Dermis blood vessel endothelial cell (primary cell): ENCODE results near the gene TTC22. TPM values are rescaled to one million over a fixed set of nuclear protein-coding genes. Genes with fewer than 3 reads are reported as not detected.
"Not testable (repeated sequence)": the region's sequence is repeated elsewhere in the genome, so short reads cannot be mapped to it uniquely, and the experiment has no call there.

ENCODE experiments used
- DNase-seq: peaks from one replicate; pipeline ENCODE4 v3.0.0; 2010
- total RNA-seq: library from RNA; depleted of rRNA; stranded (reverse); fragments of >200 nt; gene quantifications from 2 replicates; pipeline ENCODE4 v1.2.3, GENCODE V29; 2014

The TTC22 gene
- total RNA-seq, 1 donor from 2014 or later = 0.17 TPM

DNA sequence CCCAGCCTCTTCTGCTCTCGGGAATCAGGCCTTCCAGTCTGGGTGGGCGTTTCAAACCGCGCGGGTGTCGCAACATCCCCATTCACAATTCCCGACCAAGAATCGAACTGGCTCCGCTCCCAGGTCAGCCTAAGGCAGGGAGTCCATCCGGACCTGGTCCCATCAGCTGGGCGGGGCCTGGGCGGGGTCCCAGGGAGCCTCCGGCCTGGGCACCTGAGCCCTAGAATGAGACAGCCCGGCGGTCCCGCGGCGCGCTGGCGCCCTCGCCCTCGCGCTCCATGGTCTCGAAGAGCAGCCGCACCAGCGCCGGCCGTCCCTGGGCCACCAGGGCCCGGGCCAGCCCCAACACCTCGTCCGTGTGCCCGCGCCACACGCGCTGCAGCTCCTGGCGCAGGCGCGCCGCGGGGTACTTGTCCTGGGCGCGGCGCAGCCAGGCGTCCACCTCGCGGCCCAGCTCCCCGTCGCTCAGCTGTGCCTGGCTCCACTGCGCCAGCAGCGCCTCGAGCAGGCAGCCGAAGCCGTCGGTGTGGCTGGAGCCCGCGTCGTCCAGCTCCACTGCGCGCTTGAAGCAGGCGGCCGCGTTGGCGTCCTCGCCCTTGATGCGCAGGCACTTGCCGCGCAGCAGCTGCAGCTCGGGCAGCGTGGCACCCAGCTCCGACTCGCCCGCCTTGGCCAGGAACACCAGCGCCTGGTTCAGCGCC lies 19.9 kb downstream of the TTC22 start:
- DNase-seq = no peak

DNA sequence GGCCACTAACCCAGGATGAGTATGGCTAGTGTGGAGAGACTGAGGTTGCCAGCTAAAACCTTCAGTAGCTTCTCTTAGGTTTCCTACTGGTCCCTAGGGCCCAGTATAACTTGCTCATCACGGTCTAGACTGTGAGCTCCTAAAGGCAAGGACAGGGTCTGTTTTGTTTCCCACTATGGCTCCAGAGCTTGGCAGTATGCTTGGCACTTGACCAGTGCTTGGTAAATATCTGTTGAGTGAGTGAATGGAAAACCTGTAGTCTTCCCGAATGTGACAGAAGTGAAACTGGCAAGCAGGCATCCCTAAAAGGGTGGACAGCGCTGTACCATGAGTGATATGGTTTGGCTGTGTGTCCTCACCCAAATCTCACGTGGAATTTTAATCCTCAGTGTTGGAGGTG lies 23.7 kb downstream of the TTC22 start:
- no peak for DNase-seq

DNA sequence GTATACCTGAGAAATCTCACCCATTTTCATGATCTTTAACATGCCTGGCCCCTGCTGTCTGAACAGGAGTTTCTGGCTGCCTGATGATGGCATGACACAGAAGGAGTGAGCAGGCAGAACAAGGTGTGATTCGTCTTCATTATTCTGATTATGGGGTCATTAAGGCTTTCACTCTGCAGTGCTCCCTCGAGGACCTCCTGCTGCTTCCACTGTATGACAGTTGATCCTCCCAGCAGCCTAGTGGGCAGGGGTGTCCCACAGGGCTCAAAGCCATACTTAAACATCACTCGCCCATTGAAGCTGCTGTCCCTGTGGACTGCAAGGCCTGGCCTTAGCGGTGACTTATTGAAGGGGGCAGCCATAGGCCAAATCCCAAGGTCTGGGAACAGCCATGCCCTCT lies 24.1 kb downstream of the TTC22 start:
- DNase-seq = no peak

DNA sequence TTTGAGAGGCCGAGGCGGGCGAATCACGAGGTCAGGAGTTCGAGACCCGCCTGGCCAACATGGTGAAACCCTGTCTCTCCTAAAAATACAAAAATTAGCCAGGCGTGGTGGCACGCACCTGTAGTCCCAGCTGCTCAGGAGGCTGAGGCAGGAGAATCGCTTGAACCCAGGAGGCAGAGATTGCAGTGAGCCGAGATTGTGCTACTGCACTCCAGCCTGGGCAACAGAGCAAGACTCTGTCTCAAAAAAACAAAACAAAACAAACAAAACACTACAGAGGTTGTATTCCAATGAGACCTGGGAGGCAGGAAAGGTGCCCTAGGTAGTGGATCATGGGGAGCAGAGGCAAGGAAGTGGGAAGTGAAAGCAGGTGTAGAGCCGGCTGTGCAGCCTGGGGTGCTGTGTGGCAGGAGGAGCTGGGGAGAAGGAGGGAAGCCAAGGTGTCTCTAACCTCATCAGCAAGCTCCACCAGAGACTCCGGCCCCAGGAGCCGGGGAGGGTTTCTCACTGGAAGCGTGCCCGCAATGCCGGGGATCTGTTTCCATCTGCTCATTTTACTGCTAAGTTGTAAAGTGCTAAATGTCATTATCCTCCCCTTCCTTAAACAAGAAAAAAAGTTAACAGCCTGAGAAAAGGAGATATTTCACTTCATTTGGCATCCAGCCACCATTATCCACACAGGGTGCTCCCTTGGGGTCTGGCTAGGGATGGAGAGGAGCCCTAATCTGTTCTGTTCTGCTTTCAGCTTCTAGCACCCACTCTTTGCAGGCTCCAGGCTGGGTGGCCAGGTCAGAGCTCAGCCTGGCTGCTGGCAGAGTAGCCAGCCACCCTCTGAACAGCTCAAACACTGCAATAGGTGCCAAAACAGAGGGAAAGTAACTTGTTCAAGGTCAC lies 25.0 kb downstream of the TTC22 start:
- DNase-seq = not testable (repeated sequence)

DNA sequence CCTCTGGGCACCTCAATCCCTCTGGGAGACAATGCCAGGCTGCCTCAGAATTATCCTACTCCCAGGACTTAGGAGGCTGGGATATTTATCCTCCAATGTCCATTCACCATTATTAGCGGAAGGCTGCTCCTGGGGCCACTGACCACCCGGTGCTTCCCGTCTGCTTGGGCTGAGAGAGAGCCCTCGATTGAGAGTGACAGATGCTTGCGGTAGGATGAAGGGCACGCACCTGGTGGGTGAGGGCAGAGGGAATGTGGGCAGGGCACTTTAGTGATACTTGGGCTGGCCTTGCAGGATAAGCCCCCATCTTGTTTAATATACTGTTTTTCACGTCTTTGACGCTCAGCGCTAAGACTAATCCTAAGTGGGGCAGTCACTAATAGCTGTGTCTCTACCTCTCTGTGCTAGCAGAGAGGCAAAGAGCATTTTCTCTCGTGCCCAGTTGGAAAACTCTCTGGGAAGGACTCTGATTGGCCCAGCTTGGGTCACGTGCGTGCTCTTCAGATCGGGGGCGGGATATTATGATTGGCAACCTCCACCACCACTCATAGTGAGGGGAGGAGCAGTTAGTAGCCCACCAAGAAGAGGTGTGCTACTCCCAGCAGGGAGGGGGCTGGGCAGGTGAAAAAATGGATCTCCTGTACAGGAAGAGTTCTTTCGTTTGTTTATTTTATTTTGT lies 26.2 kb downstream of the TTC22 start:
- peak; percentile 51 for DNase-seq

DNA sequence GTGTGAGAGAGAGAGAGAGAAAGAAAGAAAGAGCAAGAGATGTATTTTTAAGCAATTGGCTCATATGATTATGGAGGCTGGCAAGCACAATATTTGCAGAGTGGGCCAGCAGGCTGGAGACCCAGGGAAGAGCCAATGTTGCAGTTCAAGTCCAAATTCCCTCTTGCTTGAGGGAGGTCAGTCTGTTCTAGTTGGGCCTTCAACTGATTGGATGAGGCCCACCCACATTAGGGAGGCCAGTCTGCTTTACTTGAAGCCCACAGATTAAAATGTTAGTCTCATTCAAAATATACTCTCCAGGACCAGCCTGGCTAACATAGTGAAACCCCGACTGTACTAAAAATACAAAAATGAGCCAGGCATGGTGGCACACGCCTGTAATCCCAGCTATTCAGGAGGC lies 28.2 kb downstream of the TTC22 start:
- no peak for DNase-seq

DNA sequence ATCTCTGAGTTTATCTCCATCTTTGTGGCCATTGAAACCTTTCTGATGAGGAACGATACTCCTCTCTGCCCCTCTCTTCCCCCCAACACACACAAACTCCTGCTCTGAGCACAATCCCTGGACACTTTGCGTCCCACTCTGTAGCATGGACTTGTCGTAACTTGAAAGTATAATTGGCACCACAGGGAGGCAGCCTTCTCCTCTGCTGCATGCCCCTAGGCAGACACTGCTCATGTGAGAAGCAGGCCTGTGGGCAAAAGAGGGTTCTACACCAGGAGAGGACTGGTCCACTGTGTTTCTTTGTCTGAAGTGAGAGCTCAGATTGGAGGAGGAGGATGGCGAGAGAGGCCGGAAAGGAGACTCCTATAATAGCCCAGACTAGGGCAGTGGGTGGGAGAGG lies 33.0 kb downstream of the TTC22 start:
- DNase-seq = no peak

DNA sequence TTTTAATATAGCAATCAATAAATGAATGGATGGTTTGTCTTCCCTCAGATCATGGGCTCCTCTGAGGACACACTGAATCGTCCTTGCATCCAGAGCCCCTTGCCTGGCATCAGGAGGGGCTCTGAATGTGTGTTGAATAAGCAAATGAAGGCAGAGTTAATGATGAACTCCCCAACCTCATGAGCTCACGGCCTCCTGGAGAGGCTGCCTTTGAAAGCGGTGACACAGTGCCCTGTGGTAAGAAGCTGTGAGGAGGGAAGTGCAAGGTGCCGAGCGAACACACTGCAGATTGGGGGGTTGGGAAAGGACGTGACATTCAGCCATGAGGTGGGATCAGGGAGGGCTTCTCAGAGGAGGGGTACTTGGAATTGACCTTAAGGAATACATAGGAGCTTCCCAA lies 33.6 kb downstream of the TTC22 start:
- DNase-seq = no peak

DNA sequence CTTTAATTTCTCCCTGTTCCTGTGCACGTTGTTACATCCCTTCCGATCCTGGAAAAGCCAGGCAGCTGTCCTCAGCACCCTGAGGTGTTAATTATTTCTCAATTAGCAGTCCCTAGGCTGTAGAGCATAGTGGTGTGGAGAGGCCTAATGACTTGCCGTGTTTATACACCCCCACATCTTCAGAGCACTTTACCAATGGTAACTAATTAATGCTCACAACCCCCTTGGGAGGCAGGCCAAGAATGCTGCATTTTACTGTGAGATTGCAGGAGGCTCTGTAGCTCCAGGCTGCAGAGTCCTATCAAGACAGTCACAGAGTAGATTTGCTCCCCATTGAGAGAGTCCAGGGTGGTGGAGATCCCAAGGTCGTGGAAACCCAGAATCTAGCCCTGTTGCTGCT lies 34.4 kb downstream of the TTC22 start:
- no peak for DNase-seq

DNA sequence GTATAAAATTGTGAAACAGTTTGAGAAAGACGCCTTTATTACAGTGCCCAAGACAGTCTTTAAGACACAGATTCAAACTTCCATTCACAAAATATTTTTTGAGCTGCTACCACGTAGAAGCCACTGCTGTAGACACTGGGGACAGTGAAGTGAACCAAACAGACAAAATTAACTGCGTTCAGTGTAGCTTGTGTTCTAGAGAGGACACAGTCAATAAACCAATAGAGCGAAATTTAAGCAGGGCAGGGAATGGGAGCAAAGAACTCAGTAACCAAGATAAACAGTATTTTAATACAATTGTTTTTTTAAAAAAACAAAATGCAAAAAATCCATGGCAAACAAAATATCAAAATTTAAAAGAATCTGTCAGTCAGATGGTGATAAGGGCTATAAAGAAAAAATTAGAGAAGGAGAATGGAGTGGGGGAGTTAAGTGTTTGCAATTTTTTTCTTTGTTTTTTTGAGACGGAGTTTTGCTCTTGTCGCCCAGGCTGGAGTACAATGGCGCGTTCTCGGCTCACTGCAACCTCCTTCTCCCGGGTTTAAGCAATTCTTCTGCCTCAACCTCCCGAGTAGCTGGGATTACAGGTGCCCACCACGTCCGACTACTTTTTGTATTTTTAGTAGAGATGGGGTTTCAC lies 36.1 kb downstream of the TTC22 start:
- no peak for DNase-seq

DNA sequence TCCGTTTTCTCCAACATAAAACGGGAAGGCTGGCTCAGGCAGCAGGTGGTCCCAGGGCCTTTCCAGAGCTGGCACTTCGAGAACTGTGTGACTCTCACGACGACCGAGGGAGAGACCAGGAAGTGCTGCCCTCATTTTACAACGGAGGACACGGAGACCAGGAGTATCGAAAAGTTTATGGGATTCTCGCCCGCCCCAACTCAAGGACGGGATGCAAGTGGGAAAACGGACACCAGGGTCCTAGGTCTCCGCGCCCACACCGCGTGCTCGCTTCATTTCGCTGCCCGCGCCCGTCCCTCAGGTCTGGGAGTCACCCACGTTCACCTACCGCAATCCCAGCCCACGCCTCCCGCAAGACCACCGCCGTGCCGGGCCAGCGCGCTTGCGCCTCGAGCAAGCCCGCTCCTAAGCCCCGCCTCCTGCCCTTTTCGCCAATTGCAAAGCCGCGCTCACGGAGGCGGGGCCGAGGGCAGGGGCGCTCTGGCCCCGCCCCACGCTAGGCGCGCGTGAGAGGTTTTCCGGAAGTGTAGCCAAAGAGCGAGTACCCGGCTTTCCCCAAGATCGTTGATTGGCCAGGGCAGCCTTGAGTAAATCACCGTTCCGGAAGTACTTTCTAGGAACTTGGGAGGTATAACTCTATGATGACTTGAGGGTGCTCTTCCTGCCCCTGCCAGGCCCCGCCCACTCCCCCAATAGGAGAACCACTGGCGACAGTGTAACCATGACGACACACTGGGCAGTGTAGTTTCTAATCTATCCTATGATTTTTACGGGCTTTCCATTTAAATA lies 36.8 kb downstream of the TTC22 start, which contains the start of gene PARS2:
Gene PARS2 (minus strand): TSS at position 391 of the 789 bp plus-strand sequence. CDS start 5,362 bp downstream, outside the sequence.
- peak; percentile 100 for DNase-seq

DNA sequence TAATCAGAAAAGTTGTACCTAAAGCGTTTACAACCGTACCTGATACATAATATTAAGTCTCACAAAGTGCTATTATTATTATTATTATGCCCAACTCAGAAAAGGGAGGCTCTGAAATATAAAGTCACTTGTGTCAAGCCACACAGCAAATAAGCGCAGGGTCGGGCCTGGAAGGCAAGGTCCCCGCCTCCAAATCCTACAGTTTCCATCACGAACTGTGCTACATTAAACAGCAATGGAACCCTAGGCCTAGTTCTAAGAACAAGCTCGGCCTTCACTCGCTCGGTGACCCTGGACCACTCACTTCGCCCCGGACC lies 37.3 kb downstream of the TTC22 start:
- no peak for DNase-seq

DNA sequence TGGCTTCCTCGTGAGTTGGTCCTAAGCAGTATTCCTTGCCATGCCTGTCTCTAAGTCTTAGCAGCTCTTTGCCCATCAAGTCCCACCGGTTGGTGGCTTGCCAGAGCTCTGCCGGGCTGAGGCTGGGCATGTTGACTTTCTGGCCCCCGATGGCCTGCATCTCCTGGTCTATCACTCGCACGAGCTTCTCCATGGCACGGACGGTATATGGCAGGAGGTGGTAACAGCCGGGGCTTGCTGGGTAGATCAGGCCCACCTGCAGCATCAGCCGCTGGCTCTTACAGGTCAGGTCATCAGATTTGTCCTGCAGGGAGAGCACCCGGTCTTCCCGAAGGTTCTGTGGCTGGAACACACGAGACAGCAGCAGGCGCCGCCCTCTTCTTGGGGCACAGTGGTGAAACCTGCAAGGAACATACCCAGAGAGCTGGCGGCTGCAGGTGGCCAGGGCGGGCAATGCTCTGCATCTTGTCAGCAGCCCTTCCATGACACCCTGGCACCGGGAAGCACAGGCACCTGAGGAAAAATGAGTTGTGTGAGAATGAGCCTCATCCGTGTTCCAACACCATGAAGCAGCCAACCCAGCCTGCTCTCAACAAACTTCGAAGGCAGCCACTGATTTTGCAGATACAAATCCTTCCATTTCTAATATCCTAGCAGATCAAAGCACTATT lies 42.3 kb downstream of the TTC22 start:
- no peak for DNase-seq

DNA sequence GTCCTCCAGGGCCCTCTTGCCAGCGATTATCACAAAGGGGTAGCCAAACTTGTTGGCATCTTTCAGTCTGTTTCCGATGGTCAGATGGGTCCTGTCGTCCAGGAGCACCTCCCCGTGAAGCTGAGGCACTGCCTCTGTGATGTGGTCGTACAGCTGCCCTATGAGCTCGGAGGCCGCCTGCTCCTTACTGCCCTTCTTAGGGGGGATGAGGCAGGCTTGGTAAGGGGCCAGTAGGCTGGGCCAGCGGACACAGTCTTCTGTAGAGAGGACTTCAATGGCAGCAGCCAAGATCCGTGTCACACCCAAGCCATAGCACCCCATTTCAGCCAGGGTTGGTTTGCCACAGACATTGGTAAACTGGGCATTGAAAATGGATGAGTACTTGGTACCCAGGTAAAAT lies 43.3 kb downstream of the TTC22 start:
- DNase-seq = no peak

DNA sequence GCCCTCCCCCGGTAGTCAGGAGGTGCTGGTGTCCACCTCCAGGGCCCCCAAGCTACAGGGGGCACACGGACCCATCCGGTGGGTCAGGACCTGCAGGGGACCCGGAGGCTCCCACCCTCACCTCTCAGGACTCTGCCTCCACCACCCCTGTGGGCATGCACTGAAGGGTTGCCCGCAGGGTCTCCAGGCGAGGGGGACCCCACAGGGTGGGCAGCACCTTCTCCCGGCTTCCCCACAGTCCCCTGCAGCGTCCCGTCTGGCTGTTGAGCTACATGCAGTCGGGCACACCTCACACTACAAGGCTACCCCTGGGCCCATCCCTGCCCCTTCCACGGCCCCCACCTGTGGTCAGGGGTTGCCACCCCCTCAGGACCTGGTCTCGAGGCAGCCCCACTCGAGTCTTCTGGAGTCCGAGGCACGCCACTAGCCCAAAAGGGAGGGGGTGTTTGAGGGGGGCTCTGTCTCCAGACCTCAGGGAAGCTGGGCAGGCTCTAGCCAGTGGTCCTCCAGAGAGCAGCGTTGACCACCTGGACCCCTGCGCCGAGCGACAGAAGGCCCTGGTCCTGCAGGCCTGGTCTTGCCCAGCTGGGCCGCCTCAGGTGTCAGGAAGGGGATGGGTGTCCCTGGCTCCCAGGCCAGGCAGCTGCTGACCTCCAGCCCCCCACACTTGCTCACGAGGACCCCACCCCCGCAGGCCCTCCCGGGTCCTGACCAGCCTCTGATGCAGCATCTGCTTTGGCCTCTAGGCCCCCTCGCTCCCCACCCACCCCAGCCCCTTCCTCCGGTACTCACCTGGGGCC lies 46.4 kb downstream of the TTC22 start:
- no peak for DNase-seq

DNA sequence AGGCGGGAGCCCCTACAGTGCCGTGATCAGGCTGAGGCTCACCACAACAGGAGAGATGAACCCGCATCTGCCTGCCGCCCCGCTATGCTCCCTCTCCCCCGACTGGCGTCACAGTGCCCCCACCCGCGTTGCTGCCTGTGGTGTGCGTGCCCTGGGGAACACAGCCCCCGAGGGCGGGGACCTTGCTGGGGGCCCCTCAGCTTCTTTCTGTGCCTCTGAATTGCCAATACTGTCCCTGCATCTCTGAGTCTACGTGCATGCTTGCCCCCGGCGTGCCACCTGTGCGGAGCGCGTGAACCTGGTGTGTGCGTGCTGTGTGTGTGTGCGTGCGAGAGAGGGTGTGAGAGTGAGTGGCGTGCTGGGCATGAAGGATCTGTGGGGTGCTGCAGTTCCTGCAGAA lies 47.1 kb downstream of the TTC22 start:
- no peak for DNase-seq

DNA sequence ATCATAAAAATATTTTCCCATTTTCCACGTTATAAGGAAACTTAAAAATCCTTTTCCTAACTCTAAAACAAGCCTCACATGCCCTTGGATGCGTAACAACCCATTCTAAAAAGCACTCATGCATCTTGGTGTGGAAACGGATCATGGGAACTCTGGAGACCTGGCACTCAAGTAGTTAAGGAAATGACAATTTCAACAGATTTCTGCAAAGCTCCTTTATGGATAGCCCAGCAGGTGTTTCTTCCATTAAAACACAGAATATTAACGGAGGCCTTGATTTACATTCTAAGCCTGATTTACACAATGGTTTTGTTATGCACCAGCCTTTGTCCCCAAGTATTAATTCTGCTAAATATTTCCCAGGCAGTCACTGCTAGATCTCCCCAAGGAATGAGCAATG lies 49.7 kb downstream of the TTC22 start:
- DNase-seq = no peak

DNA sequence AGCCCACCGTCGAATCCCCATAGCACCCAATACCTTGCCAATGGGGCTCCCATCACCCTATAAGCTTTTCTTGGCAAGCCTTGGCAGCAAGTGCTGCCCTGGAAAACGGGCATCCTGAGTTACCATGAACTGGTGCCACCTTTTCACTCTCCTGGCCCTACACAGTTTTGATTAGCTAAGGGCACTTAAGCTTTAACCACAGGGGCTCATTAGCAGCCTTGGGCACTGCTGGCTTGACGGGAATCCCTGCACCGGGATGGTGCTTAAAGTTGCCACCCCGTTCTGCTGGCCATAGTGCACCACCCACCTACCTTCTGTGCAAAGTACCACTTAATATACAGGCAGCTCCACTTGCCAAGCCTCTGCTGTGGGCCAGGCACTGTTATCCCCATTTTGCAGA lies 50.5 kb downstream of the TTC22 start:
- no peak for DNase-seq

DNA sequence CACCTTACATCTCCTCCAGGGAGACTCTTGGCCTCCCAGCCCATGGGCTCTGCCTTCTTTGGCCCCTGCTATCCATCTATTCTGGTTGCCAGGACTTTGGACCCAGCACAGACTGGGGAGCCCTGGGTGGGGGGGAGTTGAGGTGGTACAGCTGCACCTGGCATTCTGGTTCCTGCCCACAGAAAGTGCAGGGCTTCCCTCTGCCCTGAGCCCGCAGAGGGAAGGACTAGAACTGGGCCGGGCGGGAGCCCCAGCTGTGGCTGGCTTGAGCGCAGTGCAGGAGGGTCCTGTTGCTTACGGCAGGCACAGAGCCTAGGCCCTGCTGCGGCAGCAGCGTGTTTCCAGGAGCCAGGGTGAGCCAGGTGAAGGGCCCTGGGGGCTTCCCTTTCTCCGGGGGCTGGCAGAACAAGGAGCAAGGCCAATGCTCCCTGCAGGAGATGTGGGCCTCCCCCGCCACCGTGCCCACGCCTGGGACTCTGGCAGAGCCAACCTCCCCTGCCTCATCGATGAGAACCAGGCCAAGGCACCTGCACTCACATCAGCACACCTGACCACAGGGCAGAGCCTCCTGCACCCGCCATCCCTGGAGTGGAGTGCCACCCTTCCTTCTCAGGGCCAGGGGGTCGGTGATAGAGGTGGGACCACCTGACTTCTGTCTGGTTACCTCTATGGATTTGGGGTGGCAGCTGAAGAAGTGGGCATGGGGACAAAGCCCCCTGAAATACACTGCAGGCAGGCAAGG lies 52.9 kb downstream of the TTC22 start:
- no peak for DNase-seq

DNA sequence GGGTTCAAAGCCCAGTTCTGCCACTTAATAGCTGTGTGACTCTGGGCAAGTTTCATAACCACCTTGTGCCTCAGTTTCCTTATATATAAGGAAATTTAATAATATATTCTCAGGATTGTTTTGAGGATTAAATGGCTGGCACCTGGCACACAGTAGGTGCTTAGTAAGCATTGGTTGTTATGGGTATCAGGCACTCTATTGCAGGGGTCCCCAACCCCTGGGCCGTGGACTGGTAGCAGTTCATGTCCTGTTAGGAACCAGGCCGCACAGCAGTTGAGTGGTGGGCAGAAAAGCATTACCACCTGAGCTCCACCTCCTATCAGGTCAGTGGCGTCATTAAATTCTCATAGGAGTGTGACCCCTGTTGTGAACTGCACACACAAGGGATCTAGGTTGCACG lies 55.3 kb downstream of the TTC22 start:
- DNase-seq = no peak
